ENCODE results near the gene CNTRL.

Gene CNTRL

GRCh38 chr9:121133104-121133816 lies 58.5 kb downstream of the CNTRL start:
- DNase-seq: peak; percentile 69

GRCh38 chr9:121135642-121136041 lies 60.9 kb downstream of the CNTRL start:
- DNase-seq: no peak

- no peak for DNase-seq
These were observed 63.8 kb downstream of the CNTRL start for GRCh38 chr9:121138561-121138960.

- DNase-seq: peak; percentile 29
These were observed 64.2 kb downstream of the CNTRL start for GRCh38 chr9:121138973-121139372.

- DNase-seq: no peak
These were observed 65.4 kb downstream of the CNTRL start for GRCh38 chr9:121140162-121140561.

GRCh38 chr9:121141306-121141705 lies 66.6 kb downstream of the CNTRL start:
- no peak for DNase-seq

- no peak for DNase-seq
These were observed 67.0 kb downstream of the CNTRL start for GRCh38 chr9:121141706-121142105.

GRCh38 chr9:121143771-121144170 lies 69.0 kb downstream of the CNTRL start:
- DNase-seq: no peak

GRCh38 chr9:121144482-121144881 lies 69.7 kb downstream of the CNTRL start:
- DNase-seq: no peak

GRCh38 chr9:121150188-121150587 lies 75.4 kb downstream of the CNTRL start:
- DNase-seq: no peak

- no peak for DNase-seq
These were observed 78.9 kb downstream of the CNTRL start for GRCh38 chr9:121153642-121154041.

- no peak for DNase-seq
These were observed 80.0 kb downstream of the CNTRL start for GRCh38 chr9:121154782-121155181.

- DNase-seq: no peak
These were observed 81.5 kb downstream of the CNTRL start for GRCh38 chr9:121156263-121156731.

GRCh38 chr9:121157939-121158338 lies 83.2 kb downstream of the CNTRL start:
- DNase-seq: no peak

GRCh38 chr9:121160025-121160424 lies 85.3 kb downstream of the CNTRL start:
- DNase-seq: no peak

- peak; percentile 33 for DNase-seq
These were observed 93.3 kb downstream of the CNTRL start for GRCh38 chr9:121168052-121168451.

GRCh38 chr9:121169094-121169601 lies 94.4 kb downstream of the CNTRL start:
- DNase-seq: peak; percentile 55

GRCh38 chr9:121171236-121171635 lies 96.5 kb downstream of the CNTRL start:
- peak; percentile 36 for DNase-seq

- DNase-seq: no peak
These were observed 98.2 kb downstream of the CNTRL start for GRCh38 chr9:121172726-121173487.

- no peak for DNase-seq
These were observed 98.7 kb downstream of the CNTRL start for GRCh38 chr9:121173501-121173900.

- no peak for DNase-seq
These were observed 104.1 kb downstream of the CNTRL start for GRCh38 chr9:121178676-121179372.

GRCh38 chr9:121179373-121179721 lies 104.6 kb downstream of the CNTRL start:
- peak; percentile 57 for DNase-seq

GRCh38 chr9:121179930-121180681 lies 105.4 kb downstream of the CNTRL start:
- peak; percentile 21 for DNase-seq
